NOMO-1 (cell line): ENCODE results near the gene UPF2.
"Not testable (repeated sequence)": the region's sequence is repeated elsewhere in the genome, so short reads cannot be mapped to it uniquely, and the experiment has no call there.

Source experiments
- DNase-seq, 2 experiments: peaks; one replicate each; lab custom pipeline; 2025; ENCODE audit not compliant: unreplicated experiment in 2 of 2; lab: John Stamatoyannopoulos, UW

The UPF2 gene

DNA sequence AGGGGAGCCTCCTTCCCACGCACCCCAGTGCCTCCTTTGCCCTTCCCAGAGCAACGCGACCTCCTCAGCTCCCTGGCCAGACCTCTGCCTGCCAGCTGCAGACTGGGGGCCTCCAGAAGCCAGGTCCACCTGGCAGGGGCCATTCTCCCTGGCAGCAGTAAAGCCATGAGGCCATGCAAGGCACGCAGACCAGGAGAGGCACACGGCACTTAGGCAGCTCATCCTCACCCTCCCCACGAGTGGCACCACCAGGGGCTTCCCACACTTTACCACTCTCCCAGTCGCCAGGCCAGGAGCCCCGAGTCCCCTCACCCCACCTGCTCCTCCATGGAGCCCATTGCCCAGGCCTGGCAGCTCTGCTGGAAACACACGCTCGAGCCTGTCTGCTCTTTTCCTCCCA, 134.1 kb downstream of the UPF2 start:
- no peak for DNase-seq

DNA sequence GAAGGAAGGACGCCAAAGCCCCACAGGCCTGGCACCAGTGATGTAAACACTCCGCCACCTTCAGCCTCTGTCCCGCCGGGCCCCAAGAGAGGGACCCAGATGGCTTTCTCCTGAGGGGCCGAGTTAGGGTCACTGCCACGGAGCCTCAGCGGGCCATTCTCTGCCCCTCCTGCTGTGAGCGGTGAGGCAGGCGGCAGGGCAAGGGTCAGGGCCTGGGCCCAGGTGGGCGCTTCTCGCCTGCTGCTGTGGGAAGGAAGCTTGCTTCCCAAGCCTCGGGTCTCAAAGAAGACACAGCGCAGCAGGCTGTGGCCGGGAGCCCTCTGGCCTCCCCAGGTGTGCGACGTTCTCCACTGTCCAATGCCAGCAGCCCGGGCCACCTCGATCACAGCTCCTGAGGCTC, 134.7 kb downstream of the UPF2 start:
- no peak for DNase-seq

DNA sequence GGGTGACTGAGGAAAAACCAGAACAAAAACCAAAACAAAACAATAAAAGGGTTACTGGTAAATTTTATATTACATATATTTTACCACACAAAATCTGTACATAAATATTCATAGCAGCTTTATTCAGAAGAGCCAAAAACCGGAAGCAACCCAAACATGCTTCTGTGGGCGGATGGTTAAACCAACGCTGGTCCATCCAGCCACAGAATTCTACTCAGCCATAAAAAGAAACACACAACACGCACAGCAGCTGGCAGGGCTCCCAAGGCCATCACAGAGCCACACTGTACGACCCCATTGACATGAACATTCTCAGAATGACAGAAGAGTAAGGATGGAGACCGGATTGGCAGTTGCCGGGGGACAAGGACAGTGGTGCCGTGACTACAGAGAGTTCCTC, 135.9 kb downstream of the UPF2 start:
- no peak for DNase-seq

DNA sequence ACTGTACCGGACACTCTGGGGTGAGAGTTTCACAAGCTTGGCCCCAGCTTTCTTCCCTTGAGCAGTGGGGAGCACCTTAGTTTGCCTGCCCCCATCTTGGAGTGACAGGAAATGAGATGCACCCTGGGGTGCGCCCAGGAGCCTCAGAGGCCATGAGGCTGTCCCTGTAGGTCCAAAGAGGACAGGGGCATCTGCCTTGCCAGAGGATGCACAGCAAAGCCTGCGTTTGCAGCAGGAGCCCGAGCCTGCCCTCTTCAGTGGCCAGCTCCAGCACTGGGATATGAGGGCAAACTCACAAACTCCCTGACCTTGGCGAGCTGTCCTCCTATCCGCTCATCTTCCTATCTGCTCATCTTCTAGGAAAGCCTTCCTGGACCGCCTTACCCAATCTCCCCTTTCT, 140.0 kb downstream of the UPF2 start:
- no peak for DNase-seq

DNA sequence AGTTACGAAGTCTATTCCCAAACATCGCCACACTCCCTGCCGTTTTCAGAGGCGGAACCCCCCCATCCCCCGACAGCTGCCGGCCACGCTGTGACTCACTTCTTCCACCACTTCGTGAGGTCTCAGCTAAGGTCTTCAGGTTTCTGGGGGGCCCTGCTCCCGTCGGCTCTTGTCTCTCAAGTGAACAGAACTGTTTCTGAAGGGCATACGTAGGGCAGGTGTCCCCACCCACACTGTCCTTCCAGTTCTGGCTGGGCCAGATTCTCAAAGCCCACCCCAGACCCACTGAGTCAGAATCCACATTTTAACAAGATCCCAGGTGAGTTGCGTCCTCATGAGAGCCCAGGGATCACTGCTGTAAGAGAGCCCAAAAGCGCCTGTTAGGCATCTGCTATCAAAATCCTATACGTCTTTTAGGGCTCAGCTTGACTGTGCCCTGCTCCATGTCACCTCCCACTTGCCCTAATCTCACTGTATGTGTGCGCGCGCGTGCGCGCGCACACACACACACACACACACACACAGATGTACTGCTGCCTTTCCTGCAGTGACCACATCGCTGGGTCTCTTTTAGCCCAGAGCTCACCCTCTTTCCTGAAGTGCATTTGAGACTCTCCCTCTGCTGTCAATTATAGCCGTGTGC, 140.7 kb downstream of the UPF2 start:
- no peak for DNase-seq

DNA sequence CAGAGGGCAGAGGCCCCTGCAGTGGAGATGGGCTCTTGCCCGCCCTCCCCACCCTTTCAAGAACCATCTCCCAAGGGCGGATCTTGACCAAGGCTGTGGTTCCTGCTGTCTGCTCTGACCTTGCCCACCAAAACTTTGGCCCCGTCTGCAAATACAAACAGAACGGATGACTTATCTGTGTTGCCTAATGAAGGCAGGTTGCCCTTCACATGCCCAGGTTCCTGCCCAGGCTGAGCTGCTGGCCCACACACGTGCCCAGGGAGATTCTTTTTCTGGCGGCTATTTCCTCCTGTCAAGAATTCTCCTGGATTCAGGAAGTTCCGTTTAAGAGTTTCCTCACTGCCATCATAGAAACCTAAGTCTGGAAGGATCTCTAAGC, 141.2 kb downstream of the UPF2 start:
- DNase-seq, result no peak

DNA sequence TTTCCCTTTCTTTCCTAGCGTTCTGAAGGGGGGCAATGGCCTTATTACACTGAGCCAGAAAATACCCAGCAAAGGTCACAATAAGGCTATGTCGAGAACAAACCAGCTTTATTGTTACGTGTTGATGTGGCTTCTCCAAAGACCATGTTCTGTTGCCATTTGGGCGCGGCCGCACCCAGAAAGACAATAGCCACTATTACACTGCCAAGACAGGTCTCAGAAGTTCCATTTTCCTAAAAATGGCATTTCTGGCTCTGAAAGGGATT, 141.6 kb downstream of the UPF2 start:
- DNase-seq, result no peak

DNA sequence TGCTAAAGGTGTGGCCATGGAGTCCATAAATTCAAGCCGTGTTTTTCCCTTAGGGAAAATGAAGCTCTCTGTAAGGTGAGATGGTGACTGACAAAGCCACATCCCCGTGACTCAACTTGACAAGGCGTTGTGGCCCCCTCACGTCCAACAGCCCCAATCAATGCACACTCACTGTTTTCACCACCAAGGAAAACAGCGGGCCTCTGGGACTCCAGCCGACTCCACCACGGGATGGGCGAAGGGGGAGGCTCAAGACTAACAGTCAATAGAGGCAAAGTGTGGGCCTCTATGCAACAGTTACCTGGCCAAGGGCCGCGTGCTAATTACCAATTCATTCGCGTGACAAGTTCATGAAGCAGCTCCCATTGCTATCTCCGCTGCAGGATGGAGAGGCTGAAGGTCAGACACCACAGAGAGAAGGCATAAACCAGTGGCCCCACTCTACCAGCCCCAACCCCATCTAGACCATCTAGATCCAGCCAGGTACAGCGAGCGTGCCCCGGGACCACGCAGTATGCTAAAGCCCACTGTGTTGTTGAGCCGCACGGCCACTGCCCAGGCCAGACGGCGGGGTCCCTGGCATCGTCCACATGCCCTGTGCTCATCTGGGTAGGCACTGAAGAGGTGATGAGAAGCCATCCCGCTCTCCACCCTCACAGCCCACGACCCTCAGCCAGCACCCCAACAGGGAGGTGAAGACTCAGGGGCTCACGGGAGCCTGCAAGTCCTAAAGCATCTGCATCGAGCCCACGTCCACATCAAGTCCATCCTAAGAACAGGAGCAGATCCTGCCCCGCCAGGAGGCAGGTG, 143.3 kb downstream of the UPF2 start:
- DNase-seq, result no peak

DNA sequence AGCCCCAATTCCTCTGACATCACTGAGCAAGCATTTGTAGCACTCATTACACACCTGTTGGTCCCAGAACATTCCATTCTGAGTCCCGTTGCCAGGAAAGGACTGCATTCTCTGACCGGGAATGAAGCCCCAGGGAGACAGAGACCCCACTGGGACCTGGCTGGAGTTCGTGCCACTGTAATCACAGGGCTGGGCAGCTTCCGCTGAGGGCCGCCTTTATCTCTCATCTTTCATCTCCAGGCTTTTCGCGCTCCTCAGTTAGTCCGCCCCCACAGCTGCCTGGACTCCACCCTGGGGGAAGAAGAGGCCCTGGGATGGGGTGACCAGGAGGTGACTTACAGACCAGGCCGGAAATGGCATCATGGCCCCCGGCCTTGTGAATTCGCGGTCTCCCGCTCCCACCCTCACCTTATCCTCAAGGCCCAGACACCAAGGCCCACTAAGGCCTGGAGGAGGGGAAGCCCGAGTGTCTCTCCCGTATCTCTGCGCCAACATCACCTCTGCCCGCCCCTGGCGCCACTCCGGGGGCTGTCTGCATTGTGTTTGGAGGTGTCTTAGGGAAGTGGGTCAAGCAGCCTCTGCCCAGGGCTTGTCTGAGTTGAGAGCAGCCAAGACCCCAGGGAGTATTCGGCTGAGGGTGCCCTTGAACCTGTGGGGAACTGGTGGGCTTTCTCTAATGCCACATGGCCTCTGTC, 144.1 kb downstream of the UPF2 start:
- DNase-seq, result no peak

DNA sequence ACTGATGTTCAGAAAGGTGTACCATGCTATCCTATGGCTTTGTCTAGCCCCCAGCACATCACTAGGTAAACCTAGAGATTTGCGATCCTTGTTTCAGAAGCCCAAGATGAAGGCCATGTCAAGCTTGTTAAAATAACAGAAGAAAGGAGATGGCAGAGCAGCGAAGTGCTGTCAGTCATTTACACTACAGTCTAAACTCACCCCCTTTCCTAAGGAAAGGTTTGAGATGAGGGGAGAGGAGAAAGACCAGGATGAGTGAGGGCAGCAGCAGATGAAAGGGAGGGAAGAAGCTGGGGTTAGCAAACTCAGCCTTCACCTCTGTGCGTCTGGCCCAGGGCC, 144.6 kb downstream of the UPF2 start:
- DNase-seq, result no peak

DNA sequence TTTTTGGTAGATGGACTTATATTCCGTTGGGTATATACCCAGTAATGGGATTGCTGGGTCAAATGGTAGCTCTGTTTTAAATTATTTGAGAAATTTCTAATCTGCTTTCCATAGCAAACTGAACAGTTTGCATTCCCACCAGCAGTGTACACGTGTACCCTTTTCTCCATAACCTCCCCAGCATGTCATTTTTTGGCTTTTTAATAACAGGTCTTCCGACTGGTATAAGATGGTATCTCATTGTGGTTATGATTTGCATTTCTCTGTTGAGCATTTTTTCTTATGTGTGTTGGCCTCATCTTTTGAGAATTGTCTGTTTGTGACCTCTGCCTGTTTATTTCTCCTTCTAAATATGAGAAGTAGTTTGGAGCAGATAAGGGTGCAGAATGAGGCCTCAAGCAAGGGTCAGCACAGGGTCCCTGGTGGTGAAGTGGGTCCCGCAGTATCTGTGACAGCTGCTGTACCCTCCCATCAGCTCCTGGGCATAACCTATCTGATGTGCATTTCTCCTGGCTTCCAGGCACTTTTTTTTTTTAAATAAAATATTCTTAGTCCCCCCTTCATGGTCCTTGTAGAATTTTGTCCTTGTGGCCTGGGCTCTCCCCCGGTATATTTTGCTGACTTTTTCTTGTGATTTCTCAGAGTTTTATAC, 145.9 kb downstream of the UPF2 start:
- DNase-seq, result no peak

DNA sequence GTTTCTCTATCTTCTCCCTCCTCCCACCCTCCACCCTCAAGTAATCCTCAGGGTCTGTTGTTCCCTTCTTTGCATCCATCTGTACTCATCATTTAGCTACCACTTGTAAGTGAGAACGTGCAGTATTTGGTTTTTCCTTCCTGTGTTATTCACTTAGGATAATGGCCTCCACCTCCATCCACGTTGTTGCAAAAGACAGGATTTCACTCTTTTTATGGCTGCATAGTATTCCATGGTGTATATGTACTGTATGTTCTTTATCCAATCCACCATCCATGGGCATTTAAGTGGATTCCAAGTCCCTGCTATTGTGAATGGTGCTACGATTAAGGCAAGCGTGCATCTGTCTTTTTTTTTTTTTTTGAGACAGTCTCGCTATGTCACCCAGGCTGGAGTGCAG, 147.0 kb downstream of the UPF2 start:
- DNase-seq, result no peak

DNA sequence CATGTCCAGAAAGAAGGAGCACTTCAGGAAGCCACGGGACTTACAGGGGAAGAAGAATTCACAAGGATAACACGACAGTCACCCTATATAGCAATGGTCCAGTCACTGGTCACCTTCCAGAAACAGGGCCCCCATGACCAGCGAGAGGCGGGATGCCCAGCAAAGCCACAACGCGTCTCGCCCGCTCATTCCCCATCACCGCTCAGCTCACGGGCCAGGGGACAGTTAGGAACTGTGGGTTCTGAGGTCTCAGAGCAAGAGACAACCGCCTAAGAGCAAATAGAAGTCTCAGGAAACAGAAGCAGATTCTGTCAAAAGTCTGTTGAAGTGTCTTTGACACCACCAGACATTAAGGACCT, 147.5 kb downstream of the UPF2 start:
- no peak for DNase-seq

DNA sequence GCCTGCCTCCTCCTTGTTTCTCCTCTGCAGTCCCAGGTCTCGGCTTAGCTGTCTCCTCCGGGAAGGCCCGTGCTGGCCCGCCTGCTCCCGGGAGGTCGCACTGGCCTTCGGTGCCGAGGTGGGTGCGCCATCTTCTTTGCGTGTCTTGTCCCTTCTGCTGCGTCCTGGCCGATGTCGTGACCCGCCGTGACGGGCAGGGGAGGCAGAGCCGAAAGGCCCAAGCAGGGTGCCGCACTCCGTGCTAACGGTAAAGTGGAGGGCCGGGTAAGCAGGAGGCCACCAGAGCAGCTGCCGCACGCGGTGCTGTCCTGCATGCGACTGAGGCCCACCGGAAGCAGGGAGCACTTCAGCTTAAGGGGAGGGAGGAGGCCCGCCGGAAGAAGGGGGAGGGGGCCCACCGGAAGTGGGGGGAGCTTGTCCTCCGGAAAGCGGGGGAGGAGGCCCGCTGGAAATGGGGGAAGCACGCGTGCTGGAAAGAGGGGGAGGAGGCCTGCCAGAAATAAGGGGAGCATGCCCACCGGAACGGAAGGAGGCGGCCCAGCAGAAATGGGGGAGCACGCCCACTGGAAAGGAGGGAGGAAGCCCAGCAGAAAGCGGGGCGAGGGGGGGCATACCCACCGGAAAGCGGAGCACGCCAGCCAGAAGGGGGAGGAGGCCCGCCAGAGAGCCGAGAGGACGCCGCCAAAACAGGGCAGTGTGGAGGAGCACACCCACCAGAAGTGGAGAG, 148.1 kb downstream of the UPF2 start:
- DNase-seq, result no peak

DNA sequence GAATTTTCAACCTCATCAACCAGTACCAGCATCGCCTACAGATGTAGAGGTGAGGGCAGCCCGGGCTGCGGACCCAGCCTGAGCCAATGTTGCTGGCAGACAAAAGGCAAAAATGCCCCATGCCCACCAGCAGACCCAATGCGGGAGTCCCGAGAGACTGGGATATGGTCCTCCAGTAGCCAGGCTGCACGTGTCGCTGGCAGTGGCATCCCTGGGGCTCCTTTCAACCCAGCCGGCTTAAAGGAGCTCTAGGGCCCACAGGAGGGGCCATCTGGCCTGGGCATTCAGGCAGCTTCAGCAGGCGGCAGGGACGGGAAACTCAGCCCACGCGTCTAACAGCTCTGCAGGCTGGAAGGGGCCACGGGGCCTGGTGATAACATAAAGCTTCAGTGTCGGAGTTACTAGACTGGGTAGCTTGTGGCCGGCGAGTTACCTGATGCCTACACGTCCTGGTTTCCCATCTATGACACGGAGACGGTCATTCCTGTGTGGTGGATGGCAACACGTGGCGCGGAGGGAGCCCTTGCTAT, 148.8 kb downstream of the UPF2 start:
- DNase-seq, result no peak

DNA sequence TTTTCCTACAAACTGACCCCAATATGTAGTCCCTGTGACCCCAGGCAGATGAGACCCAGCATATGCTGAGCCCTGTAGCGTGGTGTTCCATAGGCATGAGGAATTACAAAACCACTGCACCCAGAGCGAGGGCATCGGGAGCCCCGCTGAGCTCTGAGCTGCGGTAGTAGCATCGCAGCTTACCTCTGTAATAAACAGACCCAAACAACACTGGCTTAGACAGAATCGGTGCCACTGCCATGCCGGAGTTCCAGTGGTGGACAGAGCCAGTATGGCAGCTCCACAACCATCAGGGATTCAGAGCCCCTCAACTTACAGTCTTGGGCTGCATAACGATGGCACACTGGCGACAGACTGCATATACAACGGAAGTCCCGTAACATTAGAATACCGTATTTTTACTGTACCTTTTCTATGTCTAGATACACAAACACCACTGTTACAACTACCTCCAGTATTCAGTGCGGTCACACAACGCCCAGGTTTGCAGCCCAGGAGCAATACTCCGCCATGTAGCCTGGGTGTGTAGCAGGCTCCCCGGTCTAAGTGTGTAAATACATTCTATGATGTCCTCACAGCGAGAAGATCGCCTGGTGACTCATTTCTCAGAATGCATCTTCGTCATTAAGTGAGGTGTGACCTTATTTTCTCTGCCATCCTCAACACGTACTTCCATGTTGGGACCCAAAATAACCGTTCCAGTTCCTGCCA, 150.7 kb downstream of the UPF2 start:
- DNase-seq, result no peak

DNA sequence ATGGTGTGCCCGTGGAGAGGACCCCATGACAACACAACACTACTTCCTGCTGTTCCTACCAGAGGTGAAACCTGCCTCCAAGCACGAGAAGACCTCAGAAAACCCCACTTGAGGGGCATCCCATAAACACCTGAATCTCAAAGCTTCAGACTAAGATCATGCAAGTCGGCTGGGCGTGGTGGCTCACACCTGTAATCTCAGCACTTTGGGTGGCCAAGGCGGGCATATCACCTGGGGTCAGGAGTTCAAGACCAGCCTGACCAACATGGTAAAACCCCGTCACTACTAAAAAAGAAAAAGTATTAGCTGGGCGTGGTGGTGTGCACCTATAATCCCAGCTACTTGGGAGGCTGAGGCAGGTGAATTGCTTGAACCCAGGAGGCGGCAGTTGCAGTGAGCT, 153.3 kb downstream of the UPF2 start:
- DNase-seq, result not testable (repeated sequence)

DNA sequence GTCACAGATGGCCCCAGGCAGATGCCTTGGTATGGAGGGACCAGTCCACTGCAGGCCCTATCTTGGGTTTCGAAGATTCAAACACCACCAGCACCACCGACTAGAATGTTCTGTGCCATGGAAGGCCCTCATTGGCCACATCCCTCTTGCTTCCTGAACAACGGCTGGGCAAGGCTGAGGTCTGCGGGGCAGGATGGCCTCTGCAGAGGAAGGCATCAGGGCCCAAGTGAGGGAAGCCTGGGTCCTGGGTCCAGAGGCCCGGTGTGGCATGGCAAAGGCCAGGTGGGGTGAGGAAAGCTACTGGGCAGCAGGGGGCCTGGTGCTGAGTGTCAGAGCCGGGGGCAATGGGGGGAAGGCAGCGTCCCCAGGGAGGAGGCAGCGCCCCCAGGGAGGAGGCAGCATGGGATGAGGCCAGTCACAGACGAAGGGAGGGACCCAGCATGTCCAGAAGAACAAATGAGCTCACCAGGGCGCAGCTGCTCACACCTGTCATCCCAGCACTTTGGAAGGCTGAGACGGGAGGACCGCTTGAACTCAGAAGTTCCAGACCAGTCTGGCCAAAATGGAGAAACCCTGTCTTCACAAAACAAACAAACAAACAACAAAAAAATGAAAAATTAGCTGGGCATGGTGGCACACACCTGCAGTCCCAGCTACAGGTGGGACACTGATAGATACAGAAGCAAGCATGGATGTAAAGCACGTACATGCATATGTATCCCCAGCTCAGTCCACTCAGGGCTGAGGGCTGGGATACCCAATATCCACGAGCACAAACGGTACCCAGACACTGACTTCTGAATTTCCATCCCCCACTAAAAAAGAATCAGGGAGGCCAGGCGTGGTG, 155.0 kb downstream of the UPF2 start:
- DNase-seq, result no peak

DNA sequence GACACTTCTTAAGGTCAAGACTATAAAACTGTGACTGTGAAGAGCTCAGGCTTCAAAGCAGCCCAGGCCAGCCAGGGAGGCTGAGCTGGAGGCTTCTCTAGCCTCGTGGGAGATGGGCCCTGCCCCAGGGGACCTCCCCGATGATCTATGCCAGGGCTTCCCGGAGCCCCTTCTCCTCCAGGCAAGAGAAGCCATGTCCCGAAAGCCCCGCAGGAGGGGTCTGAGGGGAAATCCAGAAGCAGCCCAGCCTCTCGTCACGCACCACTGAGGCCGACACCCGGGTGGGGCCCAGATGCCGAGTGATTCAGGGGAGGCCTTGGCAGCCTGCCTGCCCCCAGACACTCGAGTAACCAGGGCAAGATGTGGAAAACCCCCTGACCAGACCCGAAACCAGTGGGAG, 155.8 kb downstream of the UPF2 start:
- no peak for DNase-seq

DNA sequence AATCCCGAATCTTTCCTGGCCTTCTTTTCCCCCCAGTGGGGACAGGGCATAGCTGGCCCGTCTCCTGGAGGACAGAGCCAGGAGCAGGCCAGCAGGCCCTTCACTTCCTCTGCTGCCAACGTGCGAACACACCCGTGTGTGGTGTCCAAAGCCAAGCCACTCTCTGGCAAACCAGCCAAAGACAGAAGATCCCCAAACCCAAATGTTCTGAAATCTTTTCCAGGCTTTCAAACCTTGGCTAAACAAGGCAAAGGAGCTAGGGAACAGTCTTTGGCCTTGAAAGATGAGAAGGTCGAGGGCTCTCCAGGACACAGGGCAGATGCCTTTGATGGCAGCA, 156.5 kb downstream of the UPF2 start:
- DNase-seq, result no peak
